Measurements from ENCODE around the gene MEX3B. TPM values are rescaled to one million over a fixed set of nuclear protein-coding genes. Genes with fewer than 3 reads are reported as not detected.

The MEX3B gene
- total RNA-seq, 1 donor from 2014 or later = 18.7 TPM

- peaks cover 1% of the 10 kb centered on the region for H3K27me3 Mint-ChIP-seq (ENCODE audit: low read depth, unreplicated experiment)
Measured at GRCh38 chr15:82093325-82093724, 47.5 kb upstream of the MEX3B start.

GRCh38 chr15:82091636-82092140 lies 45.9 kb upstream of the MEX3B start:
- no peak overlapping the region for H3K9ac ChIP-seq (ENCODE audit: low read length)
- FAIRE-seq (no peak), DNase-seq (ENCODE audit: low read depth) (no peak)
- Mint-ChIP-seq H3K27me3 (ENCODE audit: low read depth, unreplicated experiment) (peaks cover 6% of the 10 kb centered on the region), H3K4me1 (ENCODE audit: low read depth, unreplicated experiment) (peaks cover 16% of the 10 kb centered on the region), H3K9me3 (ENCODE audit: unreplicated experiment) (peaks cover 10% of the 10 kb centered on the region), H3K27ac (ENCODE audit: unreplicated experiment) (no peak overlapping the region), H3K4me3 (ENCODE audit: unreplicated experiment) (no peak overlapping the region), H3K36me3 (ENCODE audit: low read depth, unreplicated experiment) (peaks cover 8% of the 10 kb centered on the region)
- H3K4me1 ChIP-seq (ENCODE audit: insufficient read depth, low read length) = peaks cover 6% of the 10 kb centered on the region
- no peaks in the 10 kb centered on the region for H3K36me3 ChIP-seq (ENCODE audit: insufficient read depth, low read length)
- no peaks in the 10 kb centered on the region for H3K27me3 ChIP-seq (ENCODE audit: insufficient read depth, low read length)
- no peaks in the 10 kb centered on the region for H3K9me3 ChIP-seq (ENCODE audit: insufficient read depth, low read depth, low read length)
- H3K27ac ChIP-seq (ENCODE audit: low read depth, low read length) = no peak overlapping the region
- H3K4me2 ChIP-seq (ENCODE audit: low read length) = no peak overlapping the region
- no peak for TF ChIP-seq EZH2 (IDR thresholded peaks at IDR 0.05; ENCODE audit: insufficient read depth, low read length)
- TF ChIP-seq CTCF (IDR thresholded peaks at IDR 0.05; ENCODE audit: insufficient read depth, low read depth, low read length) = no peak
- no peak overlapping the region for H3K4me3 ChIP-seq (ENCODE audit: insufficient read depth, low read depth, low read length)
- H4K20me1 ChIP-seq (ENCODE audit: insufficient read depth, low read length) = no peaks in the 10 kb centered on the region
- H2AFZ ChIP-seq (ENCODE audit: low read depth, low read length) = no peak overlapping the region
- H3K79me2 ChIP-seq (ENCODE audit: insufficient read depth, low read length) = no peaks in the 10 kb centered on the region

More at GRCh38 chr15:82093325-82093724, 47.5 kb upstream of the MEX3B start:
- Mint-ChIP-seq H3K9me3 (ENCODE audit: unreplicated experiment) (peaks cover 10% of the 10 kb centered on the region), H3K4me3 (ENCODE audit: unreplicated experiment) (no peak overlapping the region), H3K4me1 (ENCODE audit: low read depth, unreplicated experiment) (peaks cover 16% of the 10 kb centered on the region), H3K27ac (ENCODE audit: unreplicated experiment) (peak overlapping the region; percentile 98), H3K36me3 (ENCODE audit: low read depth, unreplicated experiment) (peaks cover 11% of the 10 kb centered on the region)
- no peak for DNase-seq (ENCODE audit: low read depth)
- Histone ChIP-seq H3K9ac (ENCODE audit: low read length) (no peak overlapping the region), H3K4me3 (ENCODE audit: insufficient read depth, low read depth, low read length) (no peak overlapping the region), H3K79me2 (ENCODE audit: insufficient read depth, low read length) (no peaks in the 10 kb centered on the region), H3K36me3 (ENCODE audit: insufficient read depth, low read length) (no peaks in the 10 kb centered on the region), H3K27me3 (ENCODE audit: insufficient read depth, low read length) (no peaks in the 10 kb centered on the region), H2AFZ (ENCODE audit: low read depth, low read length) (peak overlapping the region; percentile 62), H4K20me1 (ENCODE audit: insufficient read depth, low read length) (no peaks in the 10 kb centered on the region), H3K4me1 (ENCODE audit: insufficient read depth, low read length) (peaks cover 6% of the 10 kb centered on the region), H3K9me3 (ENCODE audit: insufficient read depth, low read depth, low read length) (no peaks in the 10 kb centered on the region), H3K27ac (ENCODE audit: low read depth, low read length) (peak overlapping the region; percentile 52), H3K4me2 (ENCODE audit: low read length) (peak overlapping the region; percentile 76)
- TF ChIP-seq CTCF (IDR thresholded peaks at IDR 0.05; ENCODE audit: insufficient read depth, low read depth, low read length) (no peak), EZH2 (IDR thresholded peaks at IDR 0.05; ENCODE audit: insufficient read depth, low read length) (no peak)
- FAIRE-seq = no peak

- no peaks in the 10 kb centered on the region for H4K20me1 ChIP-seq (ENCODE audit: insufficient read depth, low read length)
- no peak for DNase-seq (ENCODE audit: low read depth)
- peaks cover 23% of the 10 kb centered on the region for H3K27me3 Mint-ChIP-seq (ENCODE audit: low read depth, unreplicated experiment)
- no peak for FAIRE-seq
- no peak overlapping the region for H3K4me2 ChIP-seq (ENCODE audit: low read length)
- peaks cover 23% of the 10 kb centered on the region for H3K4me1 Mint-ChIP-seq (ENCODE audit: low read depth, unreplicated experiment)
- no peaks in the 10 kb centered on the region for H3K79me2 ChIP-seq (ENCODE audit: insufficient read depth, low read length)
- no peaks in the 10 kb centered on the region for H3K9me3 ChIP-seq (ENCODE audit: insufficient read depth, low read depth, low read length)
- no peak for TF ChIP-seq CTCF (IDR thresholded peaks at IDR 0.05; ENCODE audit: insufficient read depth, low read depth, low read length)
- no peak for TF ChIP-seq EZH2 (IDR thresholded peaks at IDR 0.05; ENCODE audit: insufficient read depth, low read length)
- H3K9me3 Mint-ChIP-seq (ENCODE audit: unreplicated experiment) = peaks cover 3% of the 10 kb centered on the region
- peaks cover 5% of the 10 kb centered on the region for H3K36me3 Mint-ChIP-seq (ENCODE audit: low read depth, unreplicated experiment)
- H3K4me1 ChIP-seq (ENCODE audit: insufficient read depth, low read length) = peaks cover 13% of the 10 kb centered on the region
- H3K27ac Mint-ChIP-seq (ENCODE audit: unreplicated experiment) = no peak overlapping the region
- H3K27ac ChIP-seq (ENCODE audit: low read depth, low read length) = no peak overlapping the region
- no peak overlapping the region for H3K4me3 Mint-ChIP-seq (ENCODE audit: unreplicated experiment)
- no peaks in the 10 kb centered on the region for H3K27me3 ChIP-seq (ENCODE audit: insufficient read depth, low read length)
- no peak overlapping the region for H3K9ac ChIP-seq (ENCODE audit: low read length)
- no peak overlapping the region for H3K4me3 ChIP-seq (ENCODE audit: insufficient read depth, low read depth, low read length)
- H2AFZ ChIP-seq (ENCODE audit: low read depth, low read length) = no peak overlapping the region
- H3K36me3 ChIP-seq (ENCODE audit: insufficient read depth, low read length) = no peaks in the 10 kb centered on the region
Measured at GRCh38 chr15:82086243-82086995, 40.6 kb upstream of the MEX3B start.

Measured in astrocyte (in vitro differentiated cells and primary cell).